Neuron (in vitro differentiated cells): ENCODE results near the gene RPUSD3.
"Not testable (repeated sequence)": the region's sequence is repeated elsewhere in the genome, so short reads cannot be mapped to it uniquely, and the experiment has no call there.

Experiments
- H2AFZ ChIP-seq: one replicate; pipeline ENCODE4 v1.6.1; 2013; ENCODE audit warnings: low read depth, mild to moderate bottlenecking, inconsistent platforms, low read length, moderate library complexity
- H3K27me3 ChIP-seq: one replicate; pipeline ENCODE4 v1.6.1; 2013; ENCODE audit warnings: low read length; ENCODE audit not compliant: insufficient read depth
- H3K36me3 ChIP-seq: one replicate; pipeline ENCODE4 v1.6.1; 2013; ENCODE audit warnings: low read length; ENCODE audit not compliant: insufficient read depth
- H3K4me1 ChIP-seq: one replicate; pipeline ENCODE4 v1.6.1; 2013; ENCODE audit warnings: low read length; ENCODE audit not compliant: insufficient read depth
- H3K4me3 ChIP-seq: 2 replicates; pipeline ENCODE4 v1.5.1; 2013; ENCODE audit warnings: mild to moderate bottlenecking, low read length, moderate library complexity
- H3K9me3 ChIP-seq: one replicate; pipeline ENCODE4 v1.6.1; 2013; ENCODE audit warnings: low read length

The RPUSD3 gene

GRCh38 chr3:9861626-9862130 is 17.9 kb upstream of the RPUSD3 start:
- Histone ChIP-seq H2AFZ (no peak overlapping the region), H3K4me3 (no peak overlapping the region), H3K36me3 (no peaks in the 10 kb centered on the region), H3K27me3 (peaks cover 6% of the 10 kb centered on the region), H3K4me1 (peaks cover 5% of the 10 kb centered on the region), H3K9me3 (peaks cover 3% of the 10 kb centered on the region)

- H3K27me3 ChIP-seq: peaks cover 5% of the 10 kb centered on the region
- peaks cover 5% of the 10 kb centered on the region for H3K4me1 ChIP-seq
- no peaks in the 10 kb centered on the region for H3K36me3 ChIP-seq
- H2AFZ ChIP-seq: no peak overlapping the region
- H3K9me3 ChIP-seq: peaks cover 3% of the 10 kb centered on the region
- no peak overlapping the region for H3K4me3 ChIP-seq
Observed at GRCh38 chr3:9861201-9861600, 17.4 kb upstream of the RPUSD3 start.

GRCh38 chr3:9859530-9860025 is 15.8 kb upstream of the RPUSD3 start:
- Histone ChIP-seq H3K27me3 (peaks cover 5% of the 10 kb centered on the region), H2AFZ (no peak overlapping the region), H3K36me3 (no peaks in the 10 kb centered on the region), H3K9me3 (peaks cover 3% of the 10 kb centered on the region), H3K4me3 (no peak overlapping the region), H3K4me1 (peaks cover 5% of the 10 kb centered on the region)

DNA sequence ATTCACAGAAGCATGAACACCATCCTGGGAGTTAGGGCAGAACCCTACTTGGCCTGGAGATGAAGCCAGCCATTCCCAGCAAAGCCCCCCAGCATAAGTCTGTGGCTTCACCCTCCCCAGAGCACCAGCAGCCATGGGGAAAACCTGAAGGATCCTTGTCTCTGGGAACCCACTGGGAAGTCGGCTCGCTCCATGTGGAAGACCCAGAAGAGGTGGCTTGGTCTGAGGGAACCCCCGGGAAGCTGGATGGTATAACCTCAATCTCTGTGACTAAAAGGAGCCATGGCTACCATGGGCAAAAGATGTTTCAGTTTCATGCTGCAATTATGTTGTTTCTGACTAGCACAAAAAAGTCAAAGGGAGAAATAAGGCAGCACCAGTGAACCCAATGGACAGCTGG is 11.8 kb upstream of the RPUSD3 start:
- H3K36me3 ChIP-seq: no peaks in the 10 kb centered on the region
- peaks cover 3% of the 10 kb centered on the region for H3K27me3 ChIP-seq
- no peak overlapping the region for H2AFZ ChIP-seq
- H3K9me3 ChIP-seq: peaks cover 3% of the 10 kb centered on the region
- no peak overlapping the region for H3K4me3 ChIP-seq
- H3K4me1 ChIP-seq: no peaks in the 10 kb centered on the region

DNA sequence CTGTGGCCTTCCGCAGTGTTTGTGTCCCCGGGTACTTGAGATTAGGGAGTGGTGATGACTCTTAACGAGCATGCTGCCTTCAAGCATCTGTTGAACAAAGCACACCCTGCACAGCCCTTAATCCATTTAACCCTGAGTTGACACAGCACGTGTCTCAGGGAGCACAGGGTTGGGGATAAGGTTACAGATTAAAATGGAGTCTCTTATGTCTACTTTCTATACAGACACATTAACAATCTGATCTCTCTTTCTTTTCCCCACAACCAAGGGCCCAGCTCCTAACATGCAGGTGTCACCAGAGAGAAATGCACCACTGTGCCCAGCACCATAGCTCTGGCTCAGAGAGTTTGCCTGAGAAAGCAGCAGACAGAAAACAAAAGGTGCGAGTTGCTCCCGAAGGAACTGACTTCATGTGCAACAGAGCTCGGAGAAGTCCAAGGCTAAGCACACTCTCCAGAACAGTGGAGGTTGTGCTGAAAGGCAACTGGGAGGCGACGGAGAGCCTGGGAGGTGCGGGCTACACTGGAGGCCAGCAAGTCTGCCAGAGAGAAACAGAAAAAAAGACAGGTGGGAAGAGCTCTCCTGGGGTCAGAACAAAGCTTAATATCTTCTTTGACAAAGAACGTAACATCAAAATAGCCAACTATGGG is 10.6 kb upstream of the RPUSD3 start:
- not testable (repeated sequence) for H3K27me3 ChIP-seq, H2AFZ ChIP-seq, H3K36me3 ChIP-seq, H3K4me3 ChIP-seq, H3K4me1 ChIP-seq, H3K9me3 ChIP-seq

DNA sequence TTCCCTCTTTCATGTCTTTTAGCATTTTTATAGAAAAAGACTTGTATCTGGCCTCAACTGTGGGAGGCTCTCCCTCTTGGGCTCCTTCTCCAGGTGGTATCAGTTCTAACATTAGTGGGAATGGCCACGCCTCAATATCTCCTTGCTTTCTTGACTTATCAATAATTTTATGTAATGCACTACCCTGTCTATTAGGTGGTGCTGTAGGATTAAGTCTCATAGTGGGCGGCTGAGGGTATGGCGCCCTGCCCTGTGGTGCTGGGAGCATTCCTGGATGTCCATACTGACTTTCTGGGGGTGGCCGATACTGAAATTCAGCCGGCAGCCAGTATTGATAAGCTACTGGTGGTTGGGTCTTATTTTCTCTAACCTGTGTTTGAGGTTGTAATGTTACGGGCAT is 8.7 kb upstream of the RPUSD3 start:
- Histone ChIP-seq H3K4me3 (no peak overlapping the region), H2AFZ (no peak overlapping the region), H3K36me3 (no peaks in the 10 kb centered on the region), H3K9me3 (no peaks in the 10 kb centered on the region), H3K27me3 (peaks cover 3% of the 10 kb centered on the region), H3K4me1 (no peaks in the 10 kb centered on the region)

DNA sequence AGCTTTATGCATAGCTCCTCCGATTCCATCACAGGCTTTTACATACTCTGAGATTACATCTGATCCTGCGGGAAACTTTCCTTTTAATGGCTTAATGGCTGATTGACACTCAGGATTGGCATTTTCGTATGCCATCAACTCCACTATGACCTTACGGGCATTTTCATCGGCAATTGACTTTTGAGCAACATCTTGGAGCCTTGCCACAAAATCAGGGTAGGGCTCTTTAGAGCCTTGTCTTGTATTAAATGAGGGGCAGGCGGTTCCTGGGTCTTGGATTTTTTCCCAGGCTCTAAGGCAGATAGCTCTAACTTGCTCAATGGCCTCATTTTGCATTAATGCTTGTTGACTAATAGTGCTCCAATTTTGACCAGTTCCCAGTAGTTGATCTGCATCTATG is 8.1 kb upstream of the RPUSD3 start:
- H3K4me1 ChIP-seq, H2AFZ ChIP-seq, H3K27me3 ChIP-seq, H3K9me3 ChIP-seq, H3K4me3 ChIP-seq, H3K36me3 ChIP-seq: not testable (repeated sequence)

DNA sequence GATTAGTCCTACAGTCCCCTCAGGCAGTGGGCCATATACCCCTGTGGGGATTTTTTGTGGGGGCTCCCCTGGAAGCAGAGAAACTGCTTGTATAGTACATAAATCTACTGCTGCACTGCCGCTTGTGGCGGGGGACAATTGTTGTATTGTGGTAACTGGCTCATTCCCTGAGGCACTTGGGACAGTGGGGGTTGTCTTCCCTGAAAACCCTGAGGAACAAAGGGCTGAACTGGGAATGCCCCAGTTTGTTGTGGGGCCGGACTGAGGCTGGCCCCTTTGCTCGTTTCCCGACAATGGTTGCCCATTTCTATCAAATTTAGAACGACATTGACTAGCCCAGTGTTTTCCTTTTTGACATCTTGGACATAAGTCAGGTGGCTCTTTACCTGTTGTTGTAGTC is 7.6 kb upstream of the RPUSD3 start:
- H2AFZ ChIP-seq, H3K9me3 ChIP-seq, H3K4me1 ChIP-seq, H3K4me3 ChIP-seq, H3K36me3 ChIP-seq, H3K27me3 ChIP-seq: not testable (repeated sequence)

DNA sequence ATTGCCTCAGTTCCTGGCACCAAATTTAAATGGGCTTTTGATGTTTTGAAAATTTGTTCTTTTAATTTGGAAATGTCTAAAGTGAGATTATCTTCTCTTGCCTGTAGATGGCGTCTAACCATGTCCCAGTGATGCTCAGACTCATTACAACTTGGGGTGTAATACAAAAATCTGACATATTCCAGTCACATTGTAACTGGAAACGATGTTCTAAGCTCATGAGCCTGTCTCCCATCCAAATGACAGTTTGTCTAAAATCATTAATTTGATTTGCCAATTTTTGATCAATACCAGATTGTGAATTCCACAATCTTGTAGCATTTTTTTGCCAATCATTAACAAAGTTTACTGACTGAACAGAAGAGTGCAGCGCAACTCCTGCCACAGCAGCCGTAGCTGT is 5.1 kb upstream of the RPUSD3 start:
- H2AFZ ChIP-seq, H3K9me3 ChIP-seq: not testable (repeated sequence)

DNA sequence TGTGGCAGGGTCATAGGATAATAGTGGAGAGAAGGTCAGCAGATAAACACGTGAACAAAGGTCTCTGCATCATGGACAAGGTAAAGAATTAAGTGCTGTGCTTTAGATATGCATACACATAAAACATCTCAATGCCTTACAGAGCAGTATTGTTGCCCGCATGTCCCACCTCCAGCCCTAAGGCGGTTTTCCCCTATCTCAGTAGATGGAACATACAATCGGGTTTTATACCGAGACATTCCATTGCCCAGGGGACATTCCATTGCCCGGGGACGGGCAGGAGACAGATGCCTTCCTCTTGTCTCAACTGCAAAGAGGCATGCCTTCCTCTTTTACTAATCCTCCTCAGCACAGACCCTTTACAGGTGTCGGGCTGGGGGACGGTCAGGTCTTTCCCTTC is 4.1 kb upstream of the RPUSD3 start:
- not testable (repeated sequence) for H3K4me3 ChIP-seq, H3K36me3 ChIP-seq, H3K27me3 ChIP-seq, H3K4me1 ChIP-seq, H2AFZ ChIP-seq, H3K9me3 ChIP-seq

More for the DNA sequence above, 5.1 kb upstream of the RPUSD3 start:
- not testable (repeated sequence) for H3K36me3 ChIP-seq, H3K27me3 ChIP-seq, H3K4me3 ChIP-seq, H3K4me1 ChIP-seq

DNA sequence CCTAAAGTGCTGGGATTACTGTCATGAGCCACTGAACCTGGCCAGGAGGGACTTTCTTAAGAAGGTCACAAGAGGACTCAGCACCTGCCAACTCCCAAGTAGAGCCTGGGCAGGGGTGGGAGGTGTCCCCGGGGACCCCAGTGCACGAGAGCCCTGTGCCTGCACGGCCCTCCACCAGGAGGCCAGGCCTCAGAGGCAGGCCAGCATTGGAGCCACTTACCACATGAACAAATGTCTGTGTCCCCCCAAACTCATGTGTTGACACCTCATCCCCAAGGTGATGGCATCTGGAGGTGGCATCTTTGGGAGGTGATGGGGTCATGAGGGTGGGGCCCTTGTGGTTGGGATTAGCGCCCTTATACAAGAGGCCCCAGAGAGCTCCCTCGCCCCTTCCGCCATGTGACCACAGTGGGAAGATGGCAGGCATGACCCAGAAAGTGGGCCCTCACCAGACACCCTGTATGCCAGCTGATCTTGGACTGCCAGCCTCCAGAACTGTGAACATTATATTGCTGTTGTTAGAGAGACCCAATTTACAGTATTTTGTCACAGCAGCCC is 3.2 kb upstream of the RPUSD3 start:
- Histone ChIP-seq H2AFZ (no peak overlapping the region), H3K9me3 (no peaks in the 10 kb centered on the region), H3K4me1 (peaks cover 5% of the 10 kb centered on the region), H3K4me3 (no peak overlapping the region), H3K36me3 (no peaks in the 10 kb centered on the region), H3K27me3 (no peaks in the 10 kb centered on the region)

DNA sequence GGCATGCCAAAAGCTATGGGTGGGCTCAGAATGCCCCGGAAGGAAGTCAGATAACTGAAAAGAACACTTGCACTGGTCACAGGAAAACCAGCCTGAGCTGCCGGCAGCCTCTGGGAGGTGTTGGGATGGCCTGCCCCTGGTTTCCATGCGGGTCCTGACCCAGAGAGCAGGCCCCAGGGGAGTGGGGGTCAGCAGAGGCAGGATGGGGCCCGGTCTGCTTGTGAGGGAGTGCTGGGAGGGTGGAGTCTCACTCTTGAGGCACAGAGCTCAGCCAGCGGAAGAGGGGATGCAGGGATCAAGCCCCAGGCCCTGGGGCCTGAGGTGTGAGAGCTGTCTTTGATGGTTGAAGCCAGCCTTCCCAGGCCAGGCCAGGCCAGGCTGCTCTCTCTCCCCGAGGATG is 2.4 kb upstream of the RPUSD3 start:
- Histone ChIP-seq H3K4me1 (peaks cover 5% of the 10 kb centered on the region), H3K4me3 (no peak overlapping the region), H3K9me3 (no peaks in the 10 kb centered on the region), H3K27me3 (no peaks in the 10 kb centered on the region), H2AFZ (no peak overlapping the region), H3K36me3 (peaks cover 6% of the 10 kb centered on the region)

- no peak overlapping the region for H3K4me3 ChIP-seq
- H3K9me3 ChIP-seq: no peaks in the 10 kb centered on the region
- no peaks in the 10 kb centered on the region for H3K27me3 ChIP-seq
- peaks cover 5% of the 10 kb centered on the region for H3K4me1 ChIP-seq
- no peak overlapping the region for H2AFZ ChIP-seq
- H3K36me3 ChIP-seq: peaks cover 32% of the 10 kb centered on the region
Observed at GRCh38 chr3:9841015-9841414, 2.8 kb downstream of the RPUSD3 start.

- Histone ChIP-seq H3K27me3 (no peaks in the 10 kb centered on the region), H3K9me3 (no peaks in the 10 kb centered on the region), H3K4me1 (peaks cover 5% of the 10 kb centered on the region), H2AFZ (no peak overlapping the region), H3K36me3 (peaks cover 53% of the 10 kb centered on the region), H3K4me3 (no peak overlapping the region)
Observed at GRCh38 chr3:9838856-9839255, 5.0 kb downstream of the RPUSD3 start.
